Measurements from ENCODE around the gene PTPRC.

PTPRC gene

DNA sequence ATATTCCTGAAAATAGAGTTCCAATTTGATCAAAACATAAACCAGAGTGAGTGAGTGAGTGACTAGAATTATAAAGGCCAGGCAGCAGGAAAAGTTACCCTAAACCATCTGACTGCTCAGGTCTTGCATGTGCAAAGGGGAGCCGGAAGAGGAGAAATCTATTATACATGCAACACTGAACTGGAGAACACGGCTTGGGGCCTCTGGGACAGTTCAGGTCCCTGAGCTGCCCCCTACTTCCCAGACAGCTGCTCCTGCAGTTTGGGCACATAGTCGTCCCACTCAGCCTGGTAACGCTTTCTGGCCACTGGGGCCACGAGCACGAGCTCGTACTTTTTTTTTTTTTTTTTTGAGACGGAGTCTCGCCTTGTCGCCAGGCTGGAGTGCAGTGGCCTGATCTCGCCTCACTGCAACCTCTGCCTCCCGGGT is 40.1 kb downstream of the PTPRC start:
- no peak for DNase-seq (ENCODE audit: extremely low spot score)
- ChIA-PET POLR2A (interaction anchor here (0.6 to 1.2 kb wide), 7 partner anchors 9 to 962 kb away, joined by 3 to 7 read pairs (median 5); no protein-coding TSS in a partner anchor), CTCF (interaction anchor here (0.9 to 1.3 kb wide), 3 partner anchors 10 to 28 kb away, joined by 3 to 4 read pairs (median 4); no protein-coding TSS in a partner anchor)
- no peak for TF ChIP-seq CTCF (IDR thresholded peaks at IDR 0.05; ENCODE audit: control extremely low read depth, extremely low read depth, low read depth, missing control alignments)

DNA sequence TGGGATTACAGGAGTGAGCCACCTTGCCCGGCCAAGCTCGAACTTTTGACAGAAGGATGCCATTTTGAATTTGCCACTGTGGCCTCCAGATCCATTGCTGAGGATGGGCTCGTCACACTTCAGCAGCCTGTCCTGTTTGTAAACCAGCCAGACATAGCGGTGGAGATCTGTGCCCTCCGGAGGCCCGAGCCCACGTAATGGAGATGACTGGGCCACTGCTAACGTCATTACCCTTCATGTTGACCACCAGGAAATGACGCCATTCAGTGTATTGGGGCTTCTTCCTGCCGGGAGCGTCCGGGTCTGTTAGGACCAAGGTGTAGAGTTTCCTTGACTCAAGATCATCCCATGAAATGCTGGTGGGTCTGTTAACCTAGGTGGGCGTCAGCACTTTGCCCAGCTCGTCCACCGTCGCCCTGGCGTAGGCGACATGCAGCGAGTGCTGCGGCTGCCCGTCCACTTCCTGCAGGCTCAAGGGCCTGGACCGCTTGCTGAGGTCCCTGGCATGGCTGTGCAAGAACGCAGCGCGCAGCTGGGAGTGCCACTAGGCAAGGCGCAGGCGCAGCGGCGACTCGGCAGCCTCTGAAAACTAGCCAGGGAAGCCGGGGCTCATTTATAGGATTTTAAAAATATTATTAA is 40.8 kb downstream of the PTPRC start:
- CTCF ChIA-PET, result interaction anchor here (0.9 to 1.3 kb wide), 3 partner anchors 9 to 29 kb away, joined by 3 to 4 read pairs (median 4); no protein-coding TSS in a partner anchor
- no peak for TF ChIP-seq CTCF (IDR thresholded peaks at IDR 0.05; ENCODE audit: control extremely low read depth, extremely low read depth, low read depth, missing control alignments)
- POLR2A ChIA-PET, result interaction anchor here (0.6 to 1.2 kb wide), 4 partner anchors 9 to 514 kb away, joined by 3 to 7 read pairs (median 6); no protein-coding TSS in a partner anchor
- DNase-seq (ENCODE audit: extremely low spot score), result no peak

GRCh38 chr1:198680174-198680875 is 41.5 kb downstream of the PTPRC start:
- ChIA-PET CTCF (interaction anchor here (1.8 to 3.0 kb wide), 2 partner anchors 10 to 13 kb away, joined by 7 to 8 read pairs; no protein-coding TSS in a partner anchor), POLR2A (no interaction called here)
- no peak for TF ChIP-seq CTCF (IDR thresholded peaks at IDR 0.05; ENCODE audit: control extremely low read depth, extremely low read depth, low read depth, missing control alignments)
- DNase-seq (ENCODE audit: extremely low spot score), result no peak

DNA sequence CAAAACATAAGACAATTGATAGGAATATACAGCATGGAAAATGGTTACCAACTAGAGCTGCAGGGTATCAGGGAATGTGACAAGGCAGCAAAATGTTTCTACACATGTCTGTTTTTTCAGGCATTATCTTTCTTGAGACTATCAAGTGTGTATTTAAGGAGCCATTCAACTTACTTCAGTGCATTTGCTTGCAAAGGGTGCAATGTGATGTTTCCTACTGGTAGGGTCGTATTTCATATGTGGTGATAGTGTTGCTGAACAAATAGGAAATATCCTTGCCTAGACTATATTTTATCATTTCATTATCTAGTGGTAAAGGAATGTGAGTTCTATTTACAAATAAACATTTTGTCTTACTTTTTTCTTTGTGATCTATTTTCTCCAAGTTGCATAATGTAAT is 42.4 kb downstream of the PTPRC start:
- POLR2A ChIA-PET, result interaction anchor here (0.6 to 1.1 kb wide), 2 partner anchors 9 to 25 kb away, joined by 4 to 5 read pairs; no protein-coding TSS in a partner anchor
- TF ChIP-seq CTCF (IDR thresholded peaks at IDR 0.05; ENCODE audit: control extremely low read depth, extremely low read depth, low read depth, missing control alignments), result no peak
- CTCF ChIA-PET, result interaction anchor here (1.0 to 3.0 kb wide), 5 partner anchors 9 to 562 kb away, joined by 3 to 8 read pairs (median 4); no protein-coding TSS in a partner anchor
- DNase-seq (ENCODE audit: extremely low spot score), result no peak

DNA sequence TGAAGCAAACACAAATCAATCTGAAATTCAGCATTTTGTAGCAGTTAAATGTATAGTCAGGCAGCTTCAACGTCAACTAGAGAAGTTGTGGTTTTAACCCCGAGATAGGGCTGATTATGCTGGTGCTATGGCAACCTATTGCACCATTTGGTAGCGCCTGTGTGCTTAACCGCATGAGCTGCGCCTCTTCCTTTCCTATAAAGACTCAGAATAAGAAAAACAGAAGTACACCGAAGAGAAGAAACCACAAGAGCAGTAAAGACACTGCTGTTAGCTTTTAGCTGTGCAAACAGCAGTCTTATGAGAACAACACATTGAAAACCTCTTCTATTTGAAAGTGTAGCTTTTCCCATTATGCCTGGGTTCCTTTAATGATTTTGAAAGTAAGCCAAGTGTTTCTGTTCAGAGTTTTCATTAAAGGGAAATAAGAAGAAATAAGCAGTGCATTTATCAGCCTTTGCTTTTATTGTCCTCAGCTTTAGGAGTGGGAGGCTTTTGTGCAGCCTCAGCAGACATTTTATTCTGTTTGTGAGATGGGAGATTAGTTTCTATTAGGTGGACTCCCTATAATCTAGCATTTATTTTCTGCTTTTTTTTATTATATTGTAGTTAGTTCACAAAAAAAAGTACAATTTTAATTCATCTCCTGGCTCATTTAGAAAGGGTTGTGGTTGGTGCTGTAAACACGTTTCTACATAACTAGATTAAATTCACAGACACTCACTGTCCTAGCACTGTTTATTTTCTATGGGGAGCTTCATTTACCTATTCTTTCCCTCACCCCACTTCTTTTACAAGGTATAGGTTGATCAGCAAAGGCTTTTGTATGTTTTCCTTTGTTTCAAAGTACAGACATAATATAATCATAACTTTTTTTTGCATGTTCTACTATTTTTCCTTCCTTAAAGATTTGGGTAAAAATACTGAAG is 43.3 kb downstream of the PTPRC start:
- CTCF ChIA-PET, result interaction anchor here (0.7 to 5.0 kb wide), 10 partner anchors 8 to 562 kb away, joined by 3 to 18 read pairs (median 4); partner anchors contain the start of gene NEK7
- no peak for TF ChIP-seq CTCF (IDR thresholded peaks at IDR 0.05; ENCODE audit: control extremely low read depth, extremely low read depth, low read depth, missing control alignments)
- peak; percentile 62 for DNase-seq (ENCODE audit: extremely low spot score)
- POLR2A ChIA-PET, result interaction anchor here (0.6 to 1.1 kb wide), 2 partner anchors 10 to 26 kb away, joined by 4 to 5 read pairs; no protein-coding TSS in a partner anchor
